ENCODE measurements around the gene PHACTR3. TPM values are rescaled to one million over a fixed set of nuclear protein-coding genes. Genes with fewer than 3 reads are reported as not detected.

Gene PHACTR3
- total and polyA plus RNA-seq, 10 donors = 1.4 to 15.0 (median 8.6) TPM

DNA sequence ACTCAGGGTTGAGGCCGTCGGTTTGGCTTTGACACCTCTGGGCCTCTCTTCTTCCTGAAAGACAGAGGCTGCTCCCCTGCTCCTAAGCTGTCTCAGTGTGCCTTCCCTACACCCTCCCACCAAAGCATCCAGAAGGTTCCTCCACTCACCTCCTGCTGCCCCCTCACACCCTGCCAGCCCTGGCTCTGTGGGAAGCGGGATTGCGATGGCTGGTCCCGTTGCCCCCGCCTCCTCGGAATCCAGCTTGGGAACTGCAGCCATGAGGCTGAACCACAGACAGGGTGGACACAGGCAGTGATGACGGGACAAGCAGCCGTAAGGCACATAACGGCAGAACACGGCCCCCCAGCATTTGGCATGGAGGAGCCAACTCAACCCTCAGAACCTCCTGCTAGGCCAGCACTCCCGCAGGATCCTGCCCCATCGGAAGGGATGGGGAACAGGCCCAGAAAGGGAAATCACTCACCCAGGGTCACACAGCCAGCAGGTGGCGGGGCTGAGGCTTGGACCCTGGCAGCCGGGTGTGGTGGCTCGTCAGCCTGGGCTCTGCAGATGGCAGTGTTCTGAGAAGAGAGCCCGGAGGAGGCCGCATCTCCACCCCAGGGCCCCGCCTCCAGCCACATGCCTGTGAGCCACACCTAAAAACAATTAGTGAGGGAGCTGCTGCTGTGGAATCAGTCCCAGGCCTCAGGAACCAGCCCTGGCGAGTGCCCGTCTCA, 139.6 kb downstream of the PHACTR3 start:
- TF ChIP-seq POLR2A (IDR thresholded peaks at IDR 0.05) = no peak
- no peak for TF ChIP-seq POLR2AphosphoS5 (IDR thresholded peaks at IDR 0.05)
- TF ChIP-seq, protein P1, sequence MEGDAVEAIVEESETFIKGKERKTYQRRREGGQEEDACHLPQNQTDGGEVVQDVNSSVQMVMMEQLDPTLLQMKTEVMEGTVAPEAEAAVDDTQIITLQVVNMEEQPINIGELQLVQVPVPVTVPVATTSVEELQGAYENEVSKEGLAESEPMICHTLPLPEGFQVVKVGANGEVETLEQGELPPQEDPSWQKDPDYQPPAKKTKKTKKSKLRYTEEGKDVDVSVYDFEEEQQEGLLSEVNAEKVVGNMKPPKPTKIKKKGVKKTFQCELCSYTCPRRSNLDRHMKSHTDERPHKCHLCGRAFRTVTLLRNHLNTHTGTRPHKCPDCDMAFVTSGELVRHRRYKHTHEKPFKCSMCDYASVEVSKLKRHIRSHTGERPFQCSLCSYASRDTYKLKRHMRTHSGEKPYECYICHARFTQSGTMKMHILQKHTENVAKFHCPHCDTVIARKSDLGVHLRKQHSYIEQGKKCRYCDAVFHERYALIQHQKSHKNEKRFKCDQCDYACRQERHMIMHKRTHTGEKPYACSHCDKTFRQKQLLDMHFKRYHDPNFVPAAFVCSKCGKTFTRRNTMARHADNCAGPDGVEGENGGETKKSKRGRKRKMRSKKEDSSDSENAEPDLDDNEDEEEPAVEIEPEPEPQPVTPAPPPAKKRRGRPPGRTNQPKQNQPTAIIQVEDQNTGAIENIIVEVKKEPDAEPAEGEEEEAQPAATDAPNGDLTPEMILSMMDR (IDR thresholded peaks at IDR 0.05 in 8 of 11, conservative IDR thresholded peaks at IDR 0.05 in 3 of 11) = no peak
- no peaks in the 10 kb centered on the region for H3K9me3 ChIP-seq
- DNase-seq = no peak
- intact Hi-C loops (cut with DNase I; ENCODE audit: low total_unique reads) = no loop called here
- no peaks in the 10 kb centered on the region for H3K36me3 ChIP-seq
- H3K4me1 ChIP-seq = no peaks in the 10 kb centered on the region
- WGBS, 5 donors = 71 to 83% (median 75%) methylated on average over 14 to 21 of the region's 21 CpGs
- H3K27ac ChIP-seq = no peak overlapping the region
- peaks cover 0 to 39% (median 0%) of the 10 kb centered on the region in 7 donors for H3K27me3 ChIP-seq (replicated peaks in 1 of 7)
- no peak overlapping the region for H3K4me3 ChIP-seq

DNA sequence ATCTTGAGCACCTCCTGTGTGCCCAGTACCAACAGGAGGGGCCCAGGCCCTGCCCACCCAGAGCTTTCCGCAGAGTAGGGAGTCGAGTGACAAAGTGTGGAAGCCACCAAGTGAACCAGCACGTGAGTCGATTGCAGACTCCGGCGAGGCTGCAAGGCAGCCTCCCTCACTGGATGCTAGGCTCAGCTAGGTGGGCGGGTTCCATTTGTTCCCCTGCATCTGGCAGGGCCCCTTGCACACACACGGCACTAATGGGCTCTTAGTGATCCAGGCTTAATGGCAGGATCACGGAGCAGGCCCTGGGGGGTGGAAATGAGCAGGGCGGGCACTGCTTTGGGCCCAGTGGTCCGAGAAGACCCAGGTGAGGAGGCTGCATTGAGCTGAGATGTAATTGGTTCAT, 140.4 kb downstream of the PHACTR3 start:
- no peak for DNase-seq
- 58 to 71% (median 68%) methylated on average over 9 to 11 of the region's 11 CpGs for WGBS, 5 donors
- no peaks in the 10 kb centered on the region for H3K9me3 ChIP-seq
- H3K4me3 ChIP-seq = no peak overlapping the region
- TF ChIP-seq, protein P1 (IDR thresholded peaks at IDR 0.05 in 8 of 11, conservative IDR thresholded peaks at IDR 0.05 in 3 of 11) = no peak
- TF ChIP-seq POLR2A (IDR thresholded peaks at IDR 0.05) (no peak), POLR2AphosphoS5 (IDR thresholded peaks at IDR 0.05) (no peak)
- no peaks in the 10 kb centered on the region for H3K4me1 ChIP-seq
- no peak overlapping the region for H3K27ac ChIP-seq
- intact Hi-C loops (cut with DNase I; ENCODE audit: low total_unique reads) = no loop called here
- H3K27me3 ChIP-seq (replicated peaks in 1 of 7) = peaks cover 0 to 36% (median 0%) of the 10 kb centered on the region in 7 donors
- H3K36me3 ChIP-seq = no peaks in the 10 kb centered on the region

DNA sequence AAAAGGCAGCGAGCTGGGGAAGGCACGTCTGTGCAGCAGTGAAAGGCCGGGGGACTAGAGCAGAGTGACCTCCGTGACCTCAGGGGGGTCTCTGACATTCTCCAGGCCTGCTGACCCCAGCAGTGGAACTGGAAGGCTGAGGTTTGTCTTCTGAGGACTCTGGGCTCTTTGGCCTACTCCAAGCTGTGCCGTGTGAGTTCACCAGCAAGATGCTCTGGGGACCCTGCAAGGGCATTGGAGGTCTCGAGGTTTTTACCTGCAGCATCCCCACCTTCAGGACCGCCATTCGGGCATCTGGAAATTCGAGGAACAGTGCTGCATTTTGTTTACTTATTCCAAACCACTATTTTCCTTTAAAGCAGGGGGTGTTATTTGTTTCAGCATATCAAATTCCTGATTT, 140.9 kb downstream of the PHACTR3 start:
- DNase-seq = no peak
- Histone ChIP-seq H3K36me3 (no peaks in the 10 kb centered on the region), H3K27me3 (replicated peaks in 1 of 7) (peaks cover 0 to 41% (median 0%) of the 10 kb centered on the region in 7 donors), H3K4me1 (no peaks in the 10 kb centered on the region), H3K4me3 (no peak overlapping the region), H3K9me3 (no peaks in the 10 kb centered on the region), H3K27ac (no peak overlapping the region)
- intact Hi-C loops (cut with DNase I; ENCODE audit: low total_unique reads) = no loop called here
- 77 to 85% (median 81%) methylated on average over 9 of the region's 9 CpGs for whole genome bisulfite sequencing, 5 donors
- TF ChIP-seq, protein P1 (IDR thresholded peaks at IDR 0.05 in 8 of 11, conservative IDR thresholded peaks at IDR 0.05 in 3 of 11) = no peak
- TF ChIP-seq POLR2AphosphoS5 (IDR thresholded peaks at IDR 0.05) = no peak
- no peak for TF ChIP-seq POLR2A (IDR thresholded peaks at IDR 0.05)

DNA sequence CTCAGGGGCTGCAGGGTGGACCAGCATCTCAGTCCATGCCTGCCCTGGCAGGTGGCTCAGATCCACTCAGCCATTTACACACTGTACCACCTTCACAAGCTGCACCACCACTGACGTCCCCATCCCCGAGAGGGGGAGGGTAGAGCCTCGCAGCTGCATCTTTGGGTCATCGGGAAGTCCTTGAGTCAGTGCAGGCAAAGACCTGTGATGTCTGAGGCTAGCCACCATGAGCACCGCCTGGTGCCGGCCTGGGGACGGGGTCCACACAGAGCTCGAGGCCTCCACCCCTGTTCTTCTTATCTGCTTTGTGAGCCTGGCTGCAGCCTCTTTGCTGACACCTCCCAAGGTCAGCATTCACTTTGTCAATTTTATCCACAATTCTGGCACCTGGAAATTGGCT, 141.4 kb downstream of the PHACTR3 start:
- intact Hi-C loops (cut with DNase I; ENCODE audit: low total_unique reads) = no loop called here

More for the DNA sequence above, 141.4 kb downstream of the PHACTR3 start:
- Histone ChIP-seq H3K4me3 (no peak overlapping the region), H3K36me3 (no peaks in the 10 kb centered on the region), H3K27me3 (replicated peaks in 1 of 7) (peaks cover 0 to 44% (median 0%) of the 10 kb centered on the region in 7 donors), H3K4me1 (peaks cover 0 to 2% (median 0%) of the 10 kb centered on the region in 6 donors), H3K9me3 (no peaks in the 10 kb centered on the region), H3K27ac (no peak overlapping the region)
- DNase-seq = no peak
- TF ChIP-seq POLR2AphosphoS5 (IDR thresholded peaks at IDR 0.05) = no peak
- TF ChIP-seq POLR2A (IDR thresholded peaks at IDR 0.05) = no peak
- TF ChIP-seq, protein P1 (IDR thresholded peaks at IDR 0.05 in 8 of 11, conservative IDR thresholded peaks at IDR 0.05 in 3 of 11) = no peak
- 67 to 80% (median 76%) methylated on average over 8 of the region's 8 CpGs for WGBS, 5 donors

Data from spleen (tissue), 11 donors.